ENCODE measurements around the gene ABCC5.

The ABCC5 gene

DNA sequence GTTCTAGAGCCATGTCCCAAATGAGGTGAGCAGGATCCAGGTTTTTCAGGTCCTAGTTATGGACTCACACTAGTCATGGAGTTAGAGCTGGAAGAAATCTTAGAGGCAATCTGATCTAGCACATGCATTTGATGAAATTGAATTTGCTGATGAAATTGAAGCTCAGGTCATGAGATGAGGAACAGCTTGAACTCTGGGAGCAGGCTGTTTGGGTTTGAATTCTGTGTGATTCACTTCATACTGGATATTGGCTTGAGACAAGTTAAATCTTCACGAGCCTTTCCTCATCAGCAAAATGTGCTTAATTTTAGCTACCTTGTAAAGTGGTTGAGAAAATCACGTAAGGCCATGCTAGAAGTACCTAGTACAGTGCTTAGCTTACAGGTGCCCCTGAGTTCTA lies 99.5 kb downstream of the ABCC5 start:
- no peak for DNase-seq

DNA sequence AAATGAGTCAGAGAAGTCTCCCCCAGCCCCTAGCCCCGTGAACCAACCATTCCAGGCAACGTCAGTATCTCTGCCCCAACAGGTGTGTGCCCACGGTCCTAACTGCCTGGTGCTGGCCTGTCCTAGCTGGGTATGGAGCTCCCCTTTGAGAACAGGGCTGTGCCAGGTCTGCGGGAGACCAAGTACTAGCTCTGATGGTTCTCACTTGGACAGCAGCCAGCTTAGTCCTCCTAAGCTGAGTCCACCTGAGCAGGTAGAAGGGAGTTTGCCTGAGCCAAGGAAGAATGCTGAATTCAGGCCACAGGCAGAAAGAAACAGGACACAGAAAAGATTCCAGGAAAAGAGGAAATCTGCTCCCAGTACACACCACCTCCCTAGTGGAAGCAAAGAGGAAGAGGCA lies 99.9 kb downstream of the ABCC5 start:
- DNase-seq, result no peak

DNA sequence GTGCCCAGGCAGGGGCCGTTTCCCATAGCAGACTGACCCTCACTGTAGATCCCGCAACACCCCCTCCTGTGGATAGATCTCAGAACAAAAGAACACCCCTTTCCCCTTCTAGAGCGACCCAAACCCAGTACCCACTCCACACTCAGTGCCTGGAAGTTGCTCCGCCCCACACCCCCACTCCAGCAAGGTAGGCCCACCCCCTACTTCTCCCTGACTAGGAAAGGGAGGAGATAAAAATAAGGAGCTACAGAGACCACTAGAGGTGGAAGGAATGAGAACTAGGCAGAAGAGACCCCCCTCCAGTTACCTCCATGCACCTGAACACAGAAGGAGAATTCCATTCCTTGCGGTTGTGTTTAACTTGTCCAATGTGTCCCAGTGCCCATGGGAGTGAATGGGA lies 102.8 kb downstream of the ABCC5 start:
- DNase-seq, result no peak

DNA sequence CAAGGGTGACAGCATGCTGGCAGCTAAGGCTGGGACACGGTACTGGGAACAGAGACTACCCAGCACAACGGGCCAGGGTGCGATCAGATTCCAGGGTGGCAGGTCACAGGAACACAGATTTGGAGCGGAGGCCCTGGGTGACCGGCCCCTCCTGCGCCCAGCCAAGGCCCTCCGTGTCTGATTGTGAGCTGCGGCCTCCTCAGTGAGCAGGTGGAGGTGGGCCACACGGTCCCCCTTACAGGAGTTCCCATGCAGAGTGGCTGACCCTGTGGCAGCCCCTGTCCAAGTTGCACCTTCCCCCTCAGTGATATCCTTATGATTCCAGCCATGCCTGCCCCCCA lies 104.1 kb downstream of the ABCC5 start:
- no peak for DNase-seq

GRCh38 chr3:183912895-183913579 lies 104.6 kb downstream of the ABCC5 start:
- DNase-seq, result no peak

DNA sequence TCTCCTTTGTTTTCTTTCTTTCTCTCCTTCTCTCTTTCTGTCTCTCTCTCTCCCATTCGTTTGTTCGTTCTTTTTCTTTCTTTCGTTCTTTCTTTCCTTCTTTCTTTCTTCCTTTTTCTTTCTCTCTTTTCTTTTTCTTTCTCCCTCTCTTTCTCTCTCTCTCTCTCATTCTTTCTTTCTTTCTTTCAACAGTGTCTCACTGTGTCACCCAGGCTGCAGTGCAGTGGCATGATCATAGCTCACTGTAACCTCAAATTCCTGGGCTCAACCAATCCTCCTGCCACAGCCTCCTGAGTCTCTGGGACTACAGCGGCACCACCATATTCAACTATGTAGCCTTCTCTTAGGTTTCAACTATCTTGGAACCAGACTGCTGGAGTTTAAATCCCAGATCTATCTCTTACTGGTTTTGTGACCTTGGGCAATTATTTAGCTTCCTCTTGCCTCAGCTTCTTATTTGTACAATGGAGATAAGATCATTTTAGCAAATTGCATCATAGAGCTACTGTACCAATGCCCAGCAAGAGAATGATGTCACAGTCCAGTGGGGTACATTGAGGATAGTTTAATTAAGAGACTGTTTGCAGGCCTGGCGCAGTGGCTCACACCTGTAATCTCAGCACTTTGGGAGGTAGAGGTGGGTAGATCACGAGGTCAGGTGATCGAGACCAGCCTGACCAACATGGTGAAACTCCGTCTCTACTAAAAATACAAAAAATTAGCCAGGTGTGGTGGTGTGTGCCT lies 105.7 kb downstream of the ABCC5 start:
- peak; percentile 23 for DNase-seq

GRCh38 chr3:183911087-183911486 lies 106.6 kb downstream of the ABCC5 start:
- no peak for DNase-seq

GRCh38 chr3:183909030-183909600 lies 108.6 kb downstream of the ABCC5 start:
- DNase-seq, result no peak

- DNase-seq, result no peak
These were observed 109.8 kb downstream of the ABCC5 start for GRCh38 chr3:183907911-183908331.

GRCh38 chr3:183907176-183907575 lies 110.5 kb downstream of the ABCC5 start:
- no peak for DNase-seq

GRCh38 chr3:183906234-183906921 lies 111.3 kb downstream of the ABCC5 start:
- no peak for DNase-seq

GRCh38 chr3:183904833-183905780 lies 112.6 kb downstream of the ABCC5 start:
- DNase-seq, result no peak

DNA sequence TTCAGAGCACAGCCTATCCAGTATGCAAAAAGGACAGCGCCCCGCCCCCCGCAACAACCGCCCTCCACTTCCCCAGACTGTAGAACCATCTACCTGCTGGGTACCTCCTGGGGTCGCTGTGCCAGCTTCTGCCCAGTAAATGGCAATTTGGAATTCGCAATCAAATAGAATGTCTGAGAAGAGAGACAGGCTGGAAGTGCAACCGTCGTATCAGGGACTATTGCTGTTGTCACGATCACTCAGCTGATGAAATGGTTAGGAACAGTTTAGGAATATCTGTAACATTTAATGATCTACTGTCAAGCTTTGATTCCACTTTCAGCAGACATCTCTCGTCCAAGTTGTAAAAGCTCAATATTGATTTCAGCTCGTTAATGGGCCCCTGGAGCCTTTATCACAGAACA lies 119.7 kb downstream of the ABCC5 start:
- no peak for DNase-seq

DNA sequence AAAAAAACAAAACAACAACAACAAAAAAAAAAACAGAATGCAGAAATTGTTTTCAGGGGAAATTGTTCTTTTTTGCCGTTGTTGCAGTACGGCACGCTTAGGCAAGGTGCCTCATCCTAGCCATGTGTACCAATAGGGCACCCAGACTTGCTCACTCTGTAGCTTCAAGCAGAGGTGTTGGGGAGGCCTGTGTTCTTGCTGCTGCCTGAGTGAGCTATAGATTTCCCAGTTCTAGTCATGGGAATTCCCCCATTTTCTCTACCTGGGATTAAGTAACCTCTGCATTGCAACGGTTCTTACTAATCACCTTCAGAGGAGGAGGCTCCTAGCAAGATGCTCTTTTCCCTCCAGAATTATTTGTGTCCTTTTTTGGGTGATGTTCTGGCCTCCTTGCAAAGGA lies 120.1 kb downstream of the ABCC5 start:
- DNase-seq, result no peak

DNA sequence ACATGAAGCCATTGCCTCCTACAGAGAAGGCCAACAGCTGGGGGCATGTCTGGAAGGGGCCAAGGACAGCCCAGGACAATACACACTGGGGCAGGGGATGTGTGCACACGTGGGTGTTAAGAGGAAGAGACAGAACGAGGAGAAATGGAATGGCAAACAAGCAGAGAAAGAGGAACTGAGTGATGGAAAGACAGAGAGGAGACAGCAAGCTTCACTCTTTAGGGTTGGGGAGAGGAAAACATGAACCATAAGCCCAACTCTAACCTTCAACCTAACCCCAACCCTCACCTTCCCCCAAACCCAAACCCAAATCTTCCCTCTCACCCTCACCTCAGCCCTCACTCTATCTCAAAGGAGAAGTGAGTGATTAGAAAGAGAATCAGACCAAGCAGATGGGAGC lies 121.1 kb downstream of the ABCC5 start:
- DNase-seq, result no peak

- no peak for DNase-seq
These were observed 121.5 kb downstream of the ABCC5 start for GRCh38 chr3:183896184-183896583.

- no peak for DNase-seq
These were observed 121.9 kb downstream of the ABCC5 start for GRCh38 chr3:183895774-183896173.

DNA sequence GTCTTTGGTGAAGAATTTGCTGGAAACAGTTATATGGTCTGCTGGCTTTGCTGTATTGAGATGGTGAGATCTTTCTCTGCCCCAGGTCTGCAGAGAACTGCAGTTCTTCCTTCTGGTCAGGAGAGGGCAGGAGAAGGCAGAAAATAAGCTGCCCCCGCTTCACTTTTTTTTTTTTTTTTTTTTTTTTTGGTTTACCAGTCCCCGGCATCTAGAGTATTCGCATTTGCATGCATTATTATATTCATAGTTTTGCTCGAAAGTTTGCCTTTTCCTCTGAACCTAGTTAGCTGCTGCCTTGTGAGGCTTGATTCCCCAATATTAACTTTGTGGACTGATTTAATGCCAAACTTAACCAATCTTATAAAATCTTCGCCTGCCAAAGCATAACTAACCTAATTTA lies 122.4 kb downstream of the ABCC5 start:
- peak; percentile 52 for DNase-seq

- no peak for DNase-seq
These were observed 125.0 kb downstream of the ABCC5 start for GRCh38 chr3:183892610-183893214.

DNA sequence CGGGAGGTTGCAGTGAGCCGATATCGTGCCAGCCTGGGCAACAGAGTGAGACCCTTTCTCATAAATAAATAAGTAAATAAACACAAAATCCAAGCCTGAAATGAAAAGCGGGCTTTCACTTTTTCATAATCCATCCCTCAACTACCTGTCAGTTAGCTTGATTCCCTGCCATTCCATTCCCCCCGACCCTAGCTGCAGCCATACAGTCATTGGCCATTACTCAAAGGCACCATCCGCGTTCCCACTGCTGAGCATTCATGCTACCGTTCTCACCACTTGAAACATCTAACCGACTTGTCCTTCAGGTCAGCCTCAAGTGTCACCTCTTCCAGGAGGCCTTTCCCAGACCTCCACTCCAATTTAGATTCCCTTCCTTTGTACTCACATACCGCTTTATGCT lies 131.9 kb downstream of the ABCC5 start:
- no peak for DNase-seq

GRCh38 chr3:183884427-183885296 lies 133.0 kb downstream of the ABCC5 start, which contains the start of gene PARL:
Gene PARL, minus strand, starts transcription at chr3:183884880. Its CDS starts 34 bp downstream, at chr3:183884846.
- DNase-seq, result peak; percentile 95
